ENCODE data around the gene PRSS57. TPM values are rescaled to one million over a fixed set of nuclear protein-coding genes. Genes with fewer than 3 reads are reported as not detected.
"Not testable (repeated sequence)": the region's sequence is repeated elsewhere in the genome, so short reads cannot be mapped to it uniquely, and the experiment has no call there.

The PRSS57 gene
- total RNA-seq, 1 experiment from 2014 or later, result not detected

DNA sequence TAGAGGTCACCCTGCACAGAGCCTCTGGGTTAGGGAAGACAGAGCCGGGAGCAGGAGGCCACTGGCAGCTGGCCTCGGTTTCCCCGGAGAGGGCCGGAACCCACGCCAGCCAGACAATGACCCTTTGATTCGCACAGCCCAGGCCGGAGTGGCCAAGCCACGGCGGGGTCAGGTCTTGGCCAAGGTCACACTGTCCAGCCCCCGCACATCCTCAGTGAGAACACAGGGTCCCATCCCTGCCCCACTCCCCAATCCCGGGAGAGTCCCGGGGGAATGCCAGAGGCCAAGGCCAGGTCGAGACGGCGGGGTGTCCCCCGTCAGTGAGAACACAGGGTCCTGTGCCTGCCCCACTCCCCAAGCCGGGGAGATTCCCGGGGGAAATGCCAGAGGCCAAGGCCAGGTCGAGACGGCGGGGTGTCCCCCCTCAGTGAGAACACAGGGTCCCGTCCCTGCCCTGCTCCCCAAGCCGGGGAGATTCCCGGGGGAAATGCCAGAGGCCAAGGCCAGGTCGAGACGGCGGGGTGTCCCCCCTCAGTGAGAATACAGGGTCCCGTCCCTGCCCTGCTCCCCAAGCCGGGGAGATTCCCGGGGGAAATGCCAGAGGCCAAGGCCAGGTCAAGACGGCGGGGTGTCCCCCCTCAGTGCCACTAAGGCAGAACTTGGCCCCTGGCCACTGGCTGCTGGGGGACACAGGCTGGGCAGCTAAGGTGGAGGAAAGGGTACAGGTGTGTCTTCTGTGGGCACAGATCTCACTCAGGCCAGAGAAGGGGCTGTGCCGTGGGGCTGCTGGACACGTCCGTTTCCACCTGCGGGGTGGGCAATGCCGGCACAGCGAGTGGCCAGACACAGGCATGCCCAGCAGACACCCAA is 20.7 kb downstream of the PRSS57 start:
- no peak for DNase-seq (ENCODE audit: low read depth)

DNA sequence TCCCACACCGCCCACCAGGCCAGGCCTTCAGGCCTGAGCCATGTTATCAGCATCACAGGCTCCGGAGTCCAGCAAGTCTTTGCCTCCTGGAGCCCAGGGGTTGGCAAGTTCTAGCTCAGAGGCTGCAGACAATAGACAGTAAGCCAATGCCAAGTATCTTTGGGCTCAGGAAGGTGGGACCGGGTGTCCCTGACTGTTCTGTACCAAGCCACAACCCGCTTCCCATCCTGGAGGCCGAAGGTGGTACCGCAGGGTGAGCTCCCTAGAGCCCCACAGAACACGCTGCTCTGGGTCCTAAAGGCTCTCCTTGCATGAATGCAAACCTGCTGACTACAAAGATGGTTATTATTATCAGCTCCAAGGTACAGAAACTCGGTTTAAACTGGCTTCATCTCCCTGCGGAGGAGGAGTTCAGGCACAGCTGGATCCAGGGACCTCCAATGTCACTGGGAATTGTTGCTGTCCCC is 24.6 kb downstream of the PRSS57 start:
- DNase-seq (ENCODE audit: low read depth), result no peak

DNA sequence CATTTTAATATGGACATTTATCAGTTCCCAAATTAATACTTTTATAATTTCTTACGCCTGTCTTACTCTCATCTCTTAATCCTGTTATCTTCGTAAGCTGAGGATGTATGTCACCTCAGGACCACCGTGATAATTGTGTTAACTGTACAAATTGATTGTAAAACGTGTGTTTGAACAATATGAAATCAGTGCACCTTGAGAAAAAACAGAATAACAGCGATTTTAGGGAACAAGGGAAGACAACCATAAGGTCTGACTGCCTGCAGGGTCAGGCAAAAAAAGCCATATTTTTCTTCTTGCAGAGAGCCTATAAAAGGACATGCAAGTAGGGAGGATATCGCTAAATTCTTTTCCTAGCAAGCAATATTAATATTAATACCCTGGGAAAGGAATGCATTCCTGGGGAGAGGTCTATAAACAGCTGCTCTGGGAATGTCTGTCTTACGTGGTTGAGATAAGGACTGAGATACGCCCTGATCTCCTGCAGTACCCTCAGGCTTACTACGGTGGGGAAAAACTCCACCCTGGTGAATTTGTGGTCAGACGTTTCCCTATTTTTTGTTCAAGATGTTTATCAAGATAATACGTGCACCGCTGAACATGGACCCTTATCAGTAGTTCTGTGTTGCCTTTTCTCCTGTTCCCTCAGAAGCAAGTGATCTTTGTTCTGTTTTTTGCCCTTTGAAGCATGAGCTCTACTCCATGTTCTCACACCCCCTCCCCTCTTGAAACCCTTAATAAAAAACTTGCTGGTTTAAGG is 26.4 kb downstream of the PRSS57 start:
- peak; percentile 40 for DNase-seq (ENCODE audit: low read depth)

DNA sequence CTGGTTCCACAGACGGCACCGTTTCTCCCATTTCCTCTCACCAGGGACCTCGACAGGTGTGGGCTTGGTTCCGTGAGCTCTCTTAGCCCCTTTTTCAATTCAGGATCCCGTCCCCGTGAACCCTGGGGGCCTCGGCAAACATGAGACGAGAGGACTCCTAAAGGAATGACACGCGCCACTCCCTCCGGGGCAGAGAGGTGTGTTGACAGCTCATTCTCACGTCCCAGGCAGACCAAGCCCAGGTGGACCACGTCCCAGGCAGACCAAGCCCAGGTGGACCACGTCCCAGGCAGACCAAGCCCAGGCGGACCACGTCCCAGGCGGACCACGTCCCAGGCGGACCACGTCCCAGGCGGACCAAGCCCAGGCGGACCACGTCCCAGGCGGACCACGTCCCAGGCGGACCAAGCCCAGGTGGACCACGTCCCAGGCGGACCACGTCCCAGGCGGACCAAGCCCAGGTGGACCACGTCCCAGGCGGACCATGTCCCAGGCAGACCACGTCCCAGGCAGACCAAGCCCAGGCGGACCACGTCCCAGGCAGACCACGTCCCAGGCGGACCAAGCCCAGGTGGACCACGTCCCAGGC is 28.2 kb downstream of the PRSS57 start:
- DNase-seq (ENCODE audit: low read depth), result not testable (repeated sequence)

DNA sequence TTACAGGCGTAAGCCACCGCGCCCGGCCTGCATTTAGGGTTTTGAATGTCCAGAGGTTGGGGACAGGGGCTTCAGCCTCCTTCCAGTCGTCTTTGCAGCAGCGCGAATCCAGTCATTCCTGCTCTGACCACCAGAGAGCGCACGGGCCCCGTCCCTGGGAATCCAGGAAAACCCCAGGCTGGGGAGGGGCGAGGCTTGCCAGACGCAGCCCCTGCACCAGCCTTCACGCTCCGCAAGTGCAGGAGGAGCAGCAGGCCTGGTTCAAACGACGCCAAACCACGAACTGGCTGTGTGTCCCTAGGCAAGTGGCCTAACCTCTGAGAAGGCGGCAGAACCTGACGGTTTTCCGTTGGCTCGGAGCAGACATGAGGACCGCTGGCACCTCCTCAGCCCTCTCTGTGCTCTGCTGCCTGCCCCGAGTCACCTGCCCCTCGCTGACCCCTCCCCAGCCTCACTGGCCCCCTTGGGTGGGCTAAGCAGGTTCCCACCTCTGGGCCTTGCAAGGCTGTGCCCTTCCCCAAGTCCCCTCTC is 30.3 kb downstream of the PRSS57 start:
- DNase-seq (ENCODE audit: low read depth), result peak; percentile 66

DNA sequence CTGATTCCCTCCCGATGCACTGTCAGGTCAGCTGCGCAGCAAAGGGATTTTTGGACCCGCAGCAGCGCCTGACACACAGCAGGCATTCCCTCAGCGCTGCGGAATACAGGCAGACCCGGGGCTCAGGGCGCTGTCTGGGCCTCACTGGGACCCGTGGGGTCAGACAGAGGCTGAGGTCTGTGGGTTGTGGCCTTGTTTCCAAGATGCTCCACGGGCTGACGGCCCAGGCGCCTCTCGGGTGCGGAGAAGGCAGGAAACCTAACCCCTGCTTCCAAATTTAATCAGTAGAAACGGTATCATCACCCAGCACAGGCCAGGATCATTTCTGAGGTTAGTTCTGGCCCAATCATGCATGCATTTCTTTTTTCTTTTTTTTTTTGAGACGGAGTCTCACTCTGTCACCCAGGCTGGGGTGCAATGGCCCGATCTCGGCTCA is 31.6 kb downstream of the PRSS57 start:
- no peak for DNase-seq (ENCODE audit: low read depth)

DNA sequence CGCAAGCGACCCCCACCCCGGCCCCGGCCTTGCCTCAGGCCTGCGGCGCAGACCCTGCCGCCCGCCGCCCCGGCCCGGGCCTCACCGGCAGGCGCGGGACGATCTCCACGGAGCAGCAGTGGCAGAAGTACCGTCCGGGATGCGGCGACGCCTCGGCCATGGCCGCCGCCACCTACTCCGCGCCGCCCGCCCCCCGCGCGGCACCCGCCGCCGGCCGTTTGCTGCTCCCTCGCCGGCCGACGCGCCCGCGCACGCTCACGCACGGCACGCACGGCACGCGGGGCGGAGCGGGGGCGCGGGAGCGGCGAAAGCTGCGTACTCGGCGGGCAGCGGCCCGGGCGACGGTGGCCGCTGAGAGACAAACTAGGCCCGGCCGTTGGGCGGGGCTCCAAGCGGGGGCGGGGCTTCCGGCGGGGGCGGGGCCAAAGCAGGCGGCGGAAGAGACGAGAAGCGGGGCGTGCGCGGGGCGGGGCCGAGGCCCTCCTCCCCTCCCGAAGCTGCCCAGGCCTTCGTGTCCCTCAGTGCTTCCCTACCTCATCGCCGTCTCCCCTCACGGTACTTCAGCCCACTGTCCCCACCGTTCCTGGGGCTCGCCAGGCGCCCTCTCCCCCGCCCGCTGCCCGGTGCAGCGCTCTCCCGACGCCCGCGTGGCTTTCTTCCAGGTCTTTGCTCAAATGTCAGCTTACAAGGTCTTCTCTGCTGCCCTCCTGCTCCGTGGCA is 32.1 kb downstream of the PRSS57 start, which contains the start of gene RNF126:
RNF126 (minus strand) TSS at position 253 of the 720 bp plus-strand sequence; CDS start at position 160, 93 bp downstream.
- peak; percentile 84 for DNase-seq (ENCODE audit: low read depth)

DNA sequence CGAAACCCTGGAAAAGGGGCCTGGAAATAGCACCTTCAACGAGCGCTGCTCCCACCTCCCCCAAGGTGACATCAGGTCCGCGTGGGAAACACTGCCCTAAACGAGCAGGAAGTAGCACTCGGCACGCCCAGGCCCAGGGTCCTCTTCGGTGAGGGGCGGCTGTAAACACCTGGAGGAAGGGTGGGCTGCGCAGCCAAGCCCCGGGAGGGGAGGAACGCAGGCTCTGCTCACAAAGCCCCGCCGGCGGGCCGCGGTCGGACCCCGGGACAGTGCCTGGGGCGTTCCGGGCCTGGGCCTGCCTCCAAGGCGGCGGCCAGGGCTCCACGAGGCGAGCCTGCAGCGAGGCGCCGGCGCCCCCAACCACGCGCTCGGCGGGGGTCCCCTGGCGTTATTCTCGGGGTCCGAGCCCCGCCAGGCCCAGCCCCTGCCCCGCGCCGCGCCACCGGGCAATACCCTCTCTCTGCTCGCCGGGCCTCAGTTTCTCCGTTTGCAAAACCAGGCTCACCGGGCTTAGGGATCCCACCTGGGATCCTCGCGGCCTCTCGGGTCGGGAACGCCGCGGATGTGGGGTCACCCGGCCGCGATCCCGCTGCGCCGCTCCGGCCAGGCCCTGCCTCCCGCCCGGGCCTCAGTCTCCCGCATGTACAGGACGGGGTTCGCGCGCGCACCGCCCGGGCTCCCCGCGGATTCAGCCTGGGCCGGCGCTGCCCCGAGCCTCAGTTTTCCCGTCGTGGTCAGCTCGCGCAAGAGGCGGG is 32.9 kb downstream of the PRSS57 start:
- DNase-seq (ENCODE audit: low read depth), result peak; percentile 57

DNA sequence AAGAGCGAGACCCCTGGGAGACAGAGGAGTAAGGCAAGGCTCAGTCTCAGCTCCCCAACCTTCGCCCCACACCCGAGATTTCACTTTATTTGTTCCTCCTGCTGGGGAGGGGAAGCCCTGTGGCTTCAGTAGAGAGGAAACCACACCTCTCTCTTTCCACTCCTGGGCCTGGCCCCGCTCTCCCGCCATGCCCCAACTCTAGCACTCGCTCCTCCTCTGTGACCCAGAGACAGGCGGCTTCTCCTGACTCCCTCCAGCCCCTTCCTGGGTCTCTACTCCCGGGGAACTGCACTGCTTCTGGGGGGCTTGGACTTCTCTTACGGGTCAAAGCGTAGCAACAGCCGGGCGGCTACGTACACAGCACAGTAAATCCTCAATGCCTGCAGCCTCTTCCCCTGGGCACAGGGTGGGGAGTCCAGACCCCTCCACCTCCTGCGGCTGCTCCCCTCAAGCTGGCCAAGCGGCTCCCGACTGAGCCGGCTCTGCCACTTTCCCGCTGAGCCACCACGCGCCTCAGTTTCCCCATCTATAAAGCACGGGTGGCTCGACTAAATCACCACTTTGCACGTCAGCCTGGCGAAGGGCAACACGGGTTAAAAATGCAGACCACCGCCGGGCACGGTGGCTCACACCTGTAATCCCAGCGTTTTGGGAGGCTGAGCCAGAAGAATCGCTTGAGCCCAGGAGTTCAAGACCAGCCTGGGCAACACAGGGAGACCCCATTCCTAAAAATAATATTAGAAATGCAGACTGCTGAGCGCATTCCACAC is 33.6 kb downstream of the PRSS57 start:
- DNase-seq (ENCODE audit: low read depth), result peak; percentile 31

DNA sequence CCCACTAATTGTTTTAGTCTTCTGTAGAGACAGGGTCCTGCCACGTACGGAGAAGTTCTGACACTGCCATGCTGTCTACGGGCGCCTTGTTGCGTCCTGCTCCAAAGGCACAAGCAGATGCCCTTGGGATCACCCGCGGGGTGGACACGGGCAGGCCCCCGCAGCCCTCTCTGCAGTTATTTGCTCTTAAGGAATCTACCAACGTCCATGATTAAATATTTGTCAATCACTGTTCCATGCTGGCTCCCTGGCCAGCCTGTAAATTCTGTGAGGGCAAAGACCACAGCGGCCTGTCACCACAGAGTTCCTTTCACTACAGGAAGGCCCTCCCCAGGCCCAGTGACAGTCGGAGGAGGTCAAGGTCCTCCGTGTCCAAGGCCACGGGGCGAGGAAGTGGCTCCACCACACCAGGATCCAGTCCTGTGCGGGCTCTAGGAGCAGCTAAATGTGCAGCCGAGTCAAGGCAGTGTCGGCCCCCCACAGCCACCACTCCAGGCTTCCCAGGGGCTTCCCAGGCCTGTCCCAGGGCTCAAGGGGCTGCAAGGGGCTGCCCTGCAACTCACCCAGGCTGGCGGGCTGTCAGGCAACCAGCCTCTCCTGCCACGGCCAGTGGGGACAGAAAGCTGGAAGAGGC is 34.3 kb downstream of the PRSS57 start:
- no peak for DNase-seq (ENCODE audit: low read depth)

DNA sequence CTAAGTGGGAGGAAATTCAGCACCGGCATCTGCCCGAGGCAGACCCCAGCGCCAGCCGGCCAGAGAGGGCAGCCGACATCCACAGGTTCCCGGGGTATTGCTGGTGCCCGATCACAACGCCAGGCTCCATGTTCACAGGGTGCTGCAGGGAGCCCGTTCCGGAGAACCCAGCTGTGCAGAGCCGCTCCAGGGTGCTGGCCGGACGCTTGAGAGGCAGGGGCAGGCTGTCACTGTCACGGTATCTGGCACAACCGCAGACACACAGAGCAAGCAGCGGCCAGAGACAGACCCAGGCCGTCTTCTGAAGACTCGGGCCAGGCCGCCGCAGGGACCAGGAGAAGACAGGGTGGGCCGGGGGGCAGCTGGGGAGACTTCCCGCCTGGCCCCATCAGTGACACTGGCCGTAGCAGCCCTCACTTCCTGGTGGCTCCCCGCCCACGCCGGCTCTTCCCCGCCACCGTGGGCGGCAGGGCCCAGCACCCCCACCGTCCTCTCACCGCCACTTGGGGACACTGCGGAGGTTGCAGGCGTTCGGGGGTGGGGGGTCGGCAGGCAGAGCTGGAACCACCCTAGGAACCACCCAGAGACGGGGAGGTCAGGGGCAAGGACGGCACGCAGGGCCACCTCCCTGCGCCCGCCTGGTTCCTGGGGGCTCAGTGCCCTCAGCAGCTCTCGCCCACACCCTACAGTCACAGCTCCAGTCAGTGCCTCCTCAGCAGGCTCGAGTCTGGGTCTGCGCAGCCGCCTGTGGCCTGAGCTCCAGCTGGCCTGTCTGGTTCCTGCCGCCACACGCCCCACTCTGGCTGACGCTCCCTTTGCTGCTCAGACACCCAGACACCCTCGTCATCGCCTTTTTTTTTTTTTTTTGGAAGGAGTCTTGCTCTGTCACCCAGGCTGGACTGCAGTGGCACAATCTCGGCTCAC is 36.1 kb downstream of the PRSS57 start:
- no peak for DNase-seq (ENCODE audit: low read depth)

DNA sequence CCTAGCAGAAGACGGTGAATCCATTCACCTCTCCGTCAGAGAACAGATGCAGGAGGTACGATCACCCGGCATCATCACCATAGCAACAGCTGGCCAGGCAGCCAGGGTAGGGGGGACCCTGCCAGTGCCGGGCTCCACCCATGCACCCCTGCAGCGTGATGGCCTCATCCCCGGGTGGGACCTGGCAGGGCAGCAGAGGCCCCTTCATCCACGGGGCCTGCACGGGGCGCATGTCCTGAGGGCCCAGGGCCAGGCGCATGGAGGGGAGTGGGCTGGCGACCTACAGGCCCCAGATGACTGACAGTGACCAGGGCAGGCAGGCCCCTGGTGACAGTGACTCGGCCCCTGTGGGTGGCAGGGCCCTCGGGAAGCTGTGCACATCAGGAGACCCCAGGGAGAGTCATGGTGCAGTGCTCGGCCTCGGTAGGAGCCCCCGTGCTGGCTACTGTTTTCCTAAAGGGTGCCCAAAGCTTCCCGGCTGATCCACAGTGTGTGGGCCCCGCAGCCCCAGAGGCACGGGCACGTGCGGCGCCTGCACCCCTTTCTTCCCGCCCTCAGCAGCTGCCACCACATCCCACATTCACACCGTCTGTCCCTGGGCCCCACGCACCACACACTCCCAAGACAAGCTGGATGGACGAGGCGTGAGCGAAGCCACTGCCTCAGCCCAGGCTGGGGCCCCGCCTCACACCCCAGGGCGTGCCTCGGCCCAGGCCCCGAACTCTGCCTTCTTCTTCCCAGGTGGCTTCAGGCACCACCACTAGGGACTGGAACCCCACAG is 37.0 kb downstream of the PRSS57 start:
- no peak for DNase-seq (ENCODE audit: low read depth)

DNA sequence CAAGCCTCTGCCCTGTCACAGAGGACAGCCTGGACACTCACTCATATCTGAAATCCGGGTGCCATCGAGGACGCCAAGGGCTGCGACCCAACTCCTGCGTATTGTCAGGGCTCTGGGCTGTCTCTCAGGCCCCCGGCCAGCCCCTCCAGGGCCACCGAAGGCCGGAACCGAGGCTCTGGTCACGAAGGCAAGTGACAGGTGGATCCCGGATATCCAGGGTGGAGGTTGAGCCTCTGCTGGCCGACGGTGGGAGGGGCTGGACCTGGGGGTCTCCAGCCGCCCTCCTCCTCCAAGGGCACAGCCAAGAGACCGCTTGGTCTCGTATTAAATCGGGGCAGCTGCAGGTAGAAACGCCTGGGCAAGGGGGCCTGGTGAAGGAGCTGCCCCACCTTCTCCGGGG is 37.6 kb downstream of the PRSS57 start:
- DNase-seq (ENCODE audit: low read depth), result no peak

DNA sequence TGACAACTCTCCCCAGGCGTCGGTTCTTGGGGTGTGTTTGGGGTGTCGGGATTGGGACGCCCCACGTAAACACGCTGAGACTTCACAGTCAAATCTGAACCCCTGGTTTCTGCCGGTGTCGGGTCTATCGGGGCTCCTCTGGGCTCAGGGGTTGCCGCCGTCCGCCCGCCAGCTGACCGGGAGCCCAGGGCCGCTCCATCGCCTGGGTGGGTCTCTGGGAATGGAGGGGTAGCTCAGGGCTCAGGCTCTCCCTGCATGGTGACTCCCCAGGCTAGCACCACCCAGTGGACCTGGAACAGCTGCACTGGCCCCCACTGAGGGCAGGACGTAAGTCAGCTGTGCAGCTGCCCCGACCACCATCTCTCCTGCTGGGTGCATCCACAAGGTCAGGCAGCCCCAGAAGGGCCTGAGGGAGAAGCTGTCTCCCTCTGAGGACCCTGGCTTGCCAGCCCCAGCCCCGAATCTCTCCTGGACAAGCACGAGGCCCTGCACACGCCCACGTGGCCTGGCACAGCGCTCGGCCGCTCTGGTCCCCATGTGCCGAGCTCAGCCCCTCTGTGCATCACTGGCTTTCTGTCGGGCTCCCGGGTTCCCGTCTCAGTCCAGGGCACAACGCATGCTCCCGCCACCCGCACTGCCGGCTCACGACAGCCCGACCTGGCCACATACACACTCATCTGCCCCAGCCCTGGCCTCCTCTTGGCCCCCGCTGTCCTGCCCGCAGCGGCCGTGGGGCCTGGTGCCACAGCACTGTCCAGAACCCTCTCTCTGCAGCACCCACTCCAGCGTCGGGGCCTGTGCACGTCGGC is 38.3 kb downstream of the PRSS57 start:
- no peak for DNase-seq (ENCODE audit: low read depth)

DNA sequence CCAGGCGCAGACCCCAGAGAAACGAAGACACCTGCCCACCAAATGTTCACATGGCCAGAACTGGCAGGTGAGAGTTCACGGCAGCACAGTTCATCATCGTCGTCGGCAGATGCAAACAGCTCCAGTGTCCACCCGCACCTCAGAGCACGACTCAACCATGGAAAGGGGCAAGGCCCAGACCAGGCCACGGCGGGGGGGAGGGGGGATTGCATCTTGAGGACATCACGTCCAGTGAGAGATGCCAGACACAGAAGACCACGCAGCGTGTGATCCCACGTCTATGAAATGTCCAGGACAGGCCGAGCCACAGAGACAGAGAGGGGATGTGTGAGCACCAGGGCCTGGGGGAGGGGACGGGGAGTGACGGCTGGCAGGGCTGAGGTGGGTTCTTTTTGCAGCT is 39.6 kb downstream of the PRSS57 start:
- no peak for DNase-seq (ENCODE audit: low read depth)

DNA sequence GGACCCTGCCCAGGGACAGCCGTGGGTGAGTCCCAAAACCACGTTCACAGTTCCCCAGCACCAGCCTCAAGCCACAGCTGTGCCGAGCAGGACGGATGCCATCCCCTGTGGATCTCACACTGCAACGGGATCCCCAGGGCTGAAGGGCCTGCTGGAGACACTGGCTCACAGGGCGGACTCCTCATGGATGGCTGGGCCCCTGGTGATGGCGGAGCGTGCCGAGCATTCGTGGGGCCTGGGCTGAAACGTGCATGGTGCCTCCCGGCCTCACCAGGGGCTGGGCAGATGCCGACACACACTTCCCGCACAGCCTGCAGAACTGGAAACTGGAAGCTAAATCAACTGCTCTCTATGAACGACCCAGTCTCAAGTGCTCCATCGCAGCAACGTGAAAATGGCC is 41.8 kb downstream of the PRSS57 start:
- no peak for DNase-seq (ENCODE audit: low read depth)
